HEK293T (cell line): Measurements from ENCODE around the gene CNP.

Experiments used
- CTCF ChIA-PET: fragments of 350-600 bp; formaldehyde crosslinking; extraction: SDS; loops from one replicate; lab custom pipeline; 2021; ENCODE audit warnings: antibody characterized with exemption, inconsistent platforms; lab: Yijun Ruan, JAX
- POLR2A ChIA-PET: fragments of 350-600 bp; formaldehyde crosslinking; extraction: SDS; loops from one replicate; lab custom pipeline; 2020; ENCODE audit warnings: antibody characterized with exemption, inconsistent platforms; lab: Yijun Ruan, JAX
- DNase-seq: peaks from one replicate; pipeline ENCODE4 v3.0.0; 2012; ENCODE audit warnings: mixed read lengths; ENCODE audit errors: extremely low spot score
- ARNT ChIP-seq: fragments of 450-650 bp; IDR thresholded peaks from 2 replicates; pipeline ENCODE4 v1.6.1; 2017; ENCODE audit warnings: mild to moderate bottlenecking
- BHLHE40 ChIP-seq: fragments of 450-650 bp; IDR thresholded peaks from 2 replicates; pipeline ENCODE4 v1.6.1; 2016; ENCODE audit warnings: mild to moderate bottlenecking, moderate library complexity, borderline replicate concordance
- CTBP1 ChIP-seq: fragments of 450-650 bp; IDR thresholded peaks from 2 replicates; pipeline ENCODE4 v1.6.1; 2016; ENCODE audit warnings: borderline replicate concordance
- ELF4 ChIP-seq: fragments of 450-650 bp; IDR thresholded peaks from 2 replicates; pipeline ENCODE4 v1.6.1; 2017; ENCODE audit warnings: antibody characterized with exemption
- FOXA1 ChIP-seq: fragments of 450-650 bp; IDR thresholded peaks from 2 replicates; pipeline ENCODE4 v1.6.1; 2016; ENCODE audit warnings: mild to moderate bottlenecking
- FOXK2 ChIP-seq: fragments of 450-650 bp; IDR thresholded peaks from 2 replicates; pipeline ENCODE4 v1.6.1; 2016; ENCODE audit warnings: mild to moderate bottlenecking
- FOXM1 ChIP-seq: fragments of 450-650 bp; IDR thresholded peaks from 2 replicates; pipeline ENCODE4 v1.6.1; 2017; ENCODE audit warnings: mild to moderate bottlenecking, borderline replicate concordance
- HDGF ChIP-seq: fragments of 450-650 bp; IDR thresholded peaks from 2 replicates; pipeline ENCODE4 v1.6.1; 2017; ENCODE audit warnings: antibody characterized with exemption, borderline replicate concordance
- L3MBTL2 ChIP-seq: fragments of 450-650 bp; conservative IDR thresholded peaks from 2 replicates; pipeline ENCODE4 v1.6.1; 2016; ENCODE audit warnings: mild to moderate bottlenecking
- LEF1 ChIP-seq: fragments of 450-650 bp; IDR thresholded peaks from 2 replicates; pipeline ENCODE4 v1.6.1; 2017; ENCODE audit warnings: mild to moderate bottlenecking, borderline replicate concordance
- NFRKB ChIP-seq: fragments of 450-650 bp; IDR thresholded peaks from 2 replicates; pipeline ENCODE4 v1.6.1; 2016; ENCODE audit warnings: mild to moderate bottlenecking, moderate library complexity
- PKNOX1 ChIP-seq: fragments of 450-650 bp; IDR thresholded peaks from 2 replicates; pipeline ENCODE4 v1.6.1; 2016
- SP1 ChIP-seq: fragments of 450-650 bp; IDR thresholded peaks from 2 replicates; pipeline ENCODE4 v1.6.1; 2017
- SUZ12 ChIP-seq: fragments of 450-650 bp; IDR thresholded peaks from 2 replicates; pipeline ENCODE4 v1.6.1; 2016; ENCODE audit warnings: mild to moderate bottlenecking
- TARDBP ChIP-seq: fragments of 450-650 bp; IDR thresholded peaks from 2 replicates; pipeline ENCODE4 v1.6.1; 2016
- ZNF384 ChIP-seq: fragments of 450-650 bp; IDR thresholded peaks from 2 replicates; pipeline ENCODE4 v1.6.1; 2016

Gene CNP

DNA sequence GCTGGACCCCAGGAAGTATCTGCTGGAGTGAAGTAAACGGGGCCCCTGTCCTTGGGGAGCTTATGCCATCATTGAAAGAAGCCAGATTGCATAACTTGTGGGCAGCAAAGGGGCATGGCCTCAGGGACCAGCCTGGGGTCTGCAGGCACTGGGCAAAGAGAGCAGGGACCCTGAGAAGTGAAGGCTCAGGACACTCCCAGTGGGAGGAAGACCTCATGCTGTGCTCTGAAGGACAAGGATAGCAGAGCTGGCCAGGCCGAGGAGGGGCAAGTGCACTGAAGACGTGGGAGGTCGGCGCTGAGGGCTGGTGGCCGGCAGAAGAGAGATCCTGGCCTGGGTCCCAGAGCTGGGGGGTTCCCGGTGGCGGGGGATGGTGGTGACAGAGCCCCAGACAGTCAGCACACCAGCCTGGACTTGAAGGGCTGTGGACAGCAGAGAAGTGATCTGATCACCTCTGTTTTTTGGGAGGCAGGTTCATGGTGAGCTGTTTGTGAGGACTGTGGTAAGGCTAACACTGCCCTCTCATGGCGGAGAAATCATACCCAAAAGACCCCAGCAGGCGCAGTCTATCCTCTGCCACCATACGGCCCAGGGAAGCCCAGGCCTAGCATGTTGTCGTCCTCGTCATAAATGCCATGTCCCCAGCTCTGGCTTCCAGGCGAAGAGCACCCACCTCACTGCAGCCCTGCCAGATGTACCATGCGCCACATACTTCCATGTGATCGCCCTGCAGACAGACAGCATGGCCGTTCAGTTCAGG is 7.1 kb upstream of the CNP start:
- no peak for TF ChIP-seq ZNF384
- TF ChIP-seq L3MBTL2, result no peak
- no peak for TF ChIP-seq HDGF
- no peak for TF ChIP-seq ELF4
- no peak for TF ChIP-seq NFRKB
- TF ChIP-seq FOXM1, result no peak
- TF ChIP-seq FOXK2, result no peak
- peak; percentile 60 for DNase-seq
- ChIA-PET POLR2A (interaction anchor here (0.6 to 6.5 kb wide), 12 partner anchors 30 to 270 kb away, joined by 3 to 38 read pairs (median 4); partner anchors contain the start of genes ACLY, DNAJC7, KLHL11 and NKIRAS2), CTCF (interaction anchor here (0.6 to 2.2 kb wide), 12 partner anchors 10 to 175 kb away, joined by 3 to 10 read pairs (median 4); partner anchors contain the start of genes ACLY, NKIRAS2 and ODAD4)

DNA sequence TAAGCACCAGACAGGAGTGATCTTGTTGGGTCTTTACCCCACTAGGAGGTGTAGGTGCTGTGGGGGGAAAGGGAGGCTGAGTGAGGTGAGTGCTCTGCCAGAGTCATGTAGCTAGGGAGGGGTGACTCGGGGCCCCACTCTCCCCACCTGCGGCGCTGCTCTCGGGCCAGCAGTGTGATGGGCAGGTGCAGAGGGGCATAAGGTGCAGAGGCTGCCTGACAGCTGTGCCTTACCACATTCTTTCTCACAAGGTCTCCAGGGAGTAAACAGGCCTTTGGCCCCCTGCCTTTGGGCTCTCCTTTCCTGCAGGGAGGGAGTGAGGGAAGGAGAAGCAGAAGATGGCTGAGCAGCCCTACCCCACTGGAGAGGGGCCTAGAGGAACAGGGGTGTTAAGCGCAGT is 4.5 kb upstream of the CNP start:
- ChIA-PET CTCF (interaction anchor here (0.6 kb wide), 1 partner anchor 139 kb away, joined by 3 read pairs; no protein-coding TSS in a partner anchor), POLR2A (no interaction called here)
- no peak for TF ChIP-seq FOXA1
- no peak for DNase-seq

DNA sequence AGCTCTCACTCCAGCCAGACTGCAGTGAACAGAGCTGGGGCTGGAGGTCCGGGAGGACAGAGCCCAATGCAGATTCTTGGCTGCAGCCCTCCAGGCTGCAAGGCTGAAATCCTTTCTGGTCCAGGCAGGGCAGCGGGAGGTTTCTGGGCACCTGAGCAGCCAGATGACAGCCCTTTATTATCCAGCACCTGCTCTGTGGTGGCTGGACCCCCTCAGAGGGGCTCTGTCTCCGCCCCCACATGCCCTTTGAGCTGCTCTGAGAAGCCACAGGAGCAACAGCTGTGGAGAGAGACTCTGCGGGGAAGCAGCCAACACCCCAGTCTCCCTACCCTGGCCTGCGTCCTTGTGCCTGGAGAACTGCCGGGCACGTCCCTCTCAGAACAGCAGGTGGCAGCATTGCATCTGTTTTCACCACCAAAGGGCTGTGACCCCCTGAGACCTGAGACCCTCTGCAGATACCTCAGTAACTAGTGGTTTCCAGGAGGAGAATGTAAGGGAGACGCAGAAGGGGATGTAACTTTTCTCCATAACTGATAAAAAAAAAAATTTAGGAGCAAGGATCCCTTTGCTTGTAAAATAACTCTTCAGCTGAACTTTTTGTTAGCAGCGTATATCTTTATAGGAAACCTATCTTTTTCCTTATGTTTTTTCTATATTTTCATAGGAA is 3.7 kb upstream of the CNP start:
- no peak for TF ChIP-seq HDGF
- TF ChIP-seq BHLHE40, result no peak
- TF ChIP-seq ZNF384, result no peak
- no peak for TF ChIP-seq FOXA1
- no peak for TF ChIP-seq FOXK2
- TF ChIP-seq SP1, result no peak
- no peak for TF ChIP-seq FOXM1
- TF ChIP-seq NFRKB, result no peak
- no peak for TF ChIP-seq PKNOX1
- TF ChIP-seq ELF4, result no peak
- TF ChIP-seq SUZ12, result no peak
- TF ChIP-seq TARDBP, result no peak
- TF ChIP-seq L3MBTL2, result no peak
- no peak for TF ChIP-seq ARNT
- no peak for TF ChIP-seq CTBP1
- CTCF ChIA-PET, result interaction anchor here (0.6 to 1.0 kb wide), 9 partner anchors 21 to 158 kb away, joined by 3 to 5 read pairs (median 3); no protein-coding TSS in a partner anchor
- POLR2A ChIA-PET, result interaction anchor here (0.9 kb wide), 1 partner anchor 55 kb away, joined by 4 read pairs; the partner anchor contains the start of gene DNAJC7
- peak; percentile 78 for DNase-seq

- peak; percentile 46 for DNase-seq
- CTCF ChIA-PET, result interaction anchor here (0.7 to 2.2 kb wide), 3 partner anchors 52 to 156 kb away, joined by 4 to 9 read pairs (median 5); partner anchors contain the start of genes DNAJC7 and KAT2A
- POLR2A ChIA-PET, result interaction anchor here (0.7 to 7.0 kb wide), 32 partner anchors 8 to 570 kb away, joined by 3 to 117 read pairs (median 5); partner anchors contain the start of genes DNAJC7, EIF1, HAP1 and KAT2A
- no peak for TF ChIP-seq FOXM1
- no peak for TF ChIP-seq ARNT
- TF ChIP-seq SP1, result no peak
- no peak for TF ChIP-seq SUZ12
- TF ChIP-seq CTBP1, result no peak
- TF ChIP-seq NFRKB, result no peak
- TF ChIP-seq HDGF, result no peak
- TF ChIP-seq LEF1, result no peak
- TF ChIP-seq BHLHE40, result no peak
- TF ChIP-seq L3MBTL2, result no peak
- no peak for TF ChIP-seq TARDBP
- TF ChIP-seq ELF4, result no peak
- no peak for TF ChIP-seq PKNOX1
- no peak for TF ChIP-seq ZNF384
These were observed 717 bp upstream of the CNP start for GRCh38 chr17:41965694-41966462.

- TF ChIP-seq NFRKB (no peak), PKNOX1 (no peak), L3MBTL2 (no peak), FOXA1 (no peak), SUZ12 (no peak), HDGF (no peak), FOXK2 (no peak), ZNF384 (no peak), ELF4 (no peak), FOXM1 (no peak), LEF1 (no peak)
- POLR2A ChIA-PET, result interaction anchor here (1.2 to 7.0 kb wide), 17 partner anchors 9 to 278 kb away, joined by 3 to 117 read pairs (median 9); partner anchors contain the start of genes ACLY, DNAJC7, HAP1 and NKIRAS2
- peak; percentile 34 for DNase-seq
- CTCF ChIA-PET, result interaction anchor here (0.6 kb wide), 1 partner anchor 12 kb away, joined by 3 read pairs; no protein-coding TSS in a partner anchor
These were observed 736 bp downstream of the CNP start for GRCh38 chr17:41967141-41967920.
